Trophoblast cell (in vitro differentiated cells and primary cell): ENCODE results near the gene IFNA10.
A peak's percentile ranks its signal among the peaks of the same experiment; 100 is the strongest.
"Not testable (repeated sequence)": the region's sequence is repeated elsewhere in the genome, so short reads cannot be mapped to it uniquely, and the experiment has no call there.

Experiments used
- DNase-seq, 2 donors: peaks; one replicate each; pipeline ENCODE4 v3.0.0-alpha.2; 2016
- H2AFZ ChIP-seq: 2 replicates; pipeline ENCODE4 v1.6.1; 2013; ENCODE audit warnings: low read length, moderate library complexity, mild to moderate bottlenecking; ENCODE audit not compliant: insufficient read depth, poor library complexity
- H2AK5ac ChIP-seq: 2 replicates; pipeline ENCODE4 v1.6.1; 2013; ENCODE audit warnings: mild to moderate bottlenecking, low read length
- H2BK120ac ChIP-seq: 2 replicates; pipeline ENCODE4 v1.6.1; 2013; ENCODE audit warnings: low read length, mild to moderate bottlenecking, moderate library complexity; ENCODE audit not compliant: insufficient read depth, poor library complexity
- H2BK12ac ChIP-seq: 2 replicates; pipeline ENCODE4 v1.6.1; 2013; ENCODE audit warnings: mild to moderate bottlenecking, low read length, moderate library complexity
- H2BK5ac ChIP-seq: 2 replicates; pipeline ENCODE4 v1.6.1; 2013; ENCODE audit warnings: low read length, low read depth, moderate library complexity, mild to moderate bottlenecking; ENCODE audit not compliant: poor library complexity
- H3K14ac ChIP-seq: 2 replicates; pipeline ENCODE4 v1.6.1; 2013; ENCODE audit warnings: mild to moderate bottlenecking, low read length
- H3K18ac ChIP-seq: 2 replicates; pipeline ENCODE4 v1.6.1; 2013; ENCODE audit warnings: mild to moderate bottlenecking, low read length
- H3K23ac ChIP-seq: 2 replicates; pipeline ENCODE4 v1.6.1; 2013; ENCODE audit warnings: low read length
- H3K27ac ChIP-seq: 2 replicates; pipeline ENCODE4 v1.5.1; 2013; ENCODE audit warnings: low read depth, mild to moderate bottlenecking, inconsistent platforms, low read length, moderate library complexity
- H3K27me3 ChIP-seq: 2 replicates; pipeline ENCODE4 v1.6.1; 2013; ENCODE audit warnings: inconsistent platforms, mild to moderate bottlenecking, low read length, moderate library complexity; ENCODE audit not compliant: insufficient read depth
- H3K36me3 ChIP-seq, 2 experiments: 1 replicate in 1 of 2; 2 replicates in 1 of 2; pipeline ENCODE4 v1.6.1; 2013; ENCODE audit warnings: low read length in 2 of 2, mild to moderate bottlenecking in 2 of 2, moderate library complexity in 1 of 2; ENCODE audit not compliant: insufficient read depth in 2 of 2, control insufficient read depth in 1 of 2
- H3K4ac ChIP-seq: 2 replicates; pipeline ENCODE4 v1.6.1; 2013; ENCODE audit warnings: low read depth, mild to moderate bottlenecking, low read length, moderate library complexity
- H3K4me1 ChIP-seq, 2 experiments: 1 replicate in 1 of 2; 2 replicates in 1 of 2; pipeline ENCODE4 v1.6.1; 2013; ENCODE audit warnings: low read length in 2 of 2, mild to moderate bottlenecking in 2 of 2, moderate library complexity in 1 of 2; ENCODE audit not compliant: insufficient read depth in 2 of 2, control insufficient read depth in 1 of 2
- H3K4me2 ChIP-seq: 2 replicates; pipeline ENCODE4 v1.6.1; 2013; ENCODE audit warnings: inconsistent platforms, mild to moderate bottlenecking, low read length, moderate library complexity
- H3K4me3 ChIP-seq: 2 replicates; pipeline ENCODE4 v1.5.1; 2013; ENCODE audit warnings: mild to moderate bottlenecking, low read depth, low read length, inconsistent platforms
- H3K79me1 ChIP-seq: one replicate; pipeline ENCODE4 v1.6.1; 2013; ENCODE audit warnings: low read length
- H3K79me2 ChIP-seq: 2 replicates; pipeline ENCODE4 v1.6.1; 2013; ENCODE audit warnings: low read length, mild to moderate bottlenecking; ENCODE audit not compliant: control insufficient read depth, insufficient read depth, poor library complexity
- H3K9ac ChIP-seq: 2 replicates; pipeline ENCODE4 v1.6.1; 2013; ENCODE audit warnings: mild to moderate bottlenecking, low read length
- H3K9me3 ChIP-seq: 2 replicates; pipeline ENCODE4 v1.6.1; 2013; ENCODE audit warnings: low read depth, mild to moderate bottlenecking, control low read depth, inconsistent platforms, low read length; ENCODE audit not compliant: insufficient read depth
- H4K12ac ChIP-seq: 2 replicates; pipeline ENCODE4 v1.6.1; 2013; ENCODE audit warnings: low read depth, mild to moderate bottlenecking, low read length, moderate library complexity
- H4K8ac ChIP-seq: 2 replicates; pipeline ENCODE4 v1.6.1; 2013; ENCODE audit warnings: low read depth, mild to moderate bottlenecking, low read length, moderate library complexity
- H4K91ac ChIP-seq: one replicate; pipeline ENCODE4 v1.6.1; 2013; ENCODE audit warnings: low read depth, mild to moderate bottlenecking, low read length, moderate library complexity
- WGBS: extraction: QIAGEN DNeasy Blood & Tissue Kit; methylation state at CpG from one replicate; pipeline ENCODE4 v1.1.7; 2013; ENCODE audit warnings: missing lambda C conversion rate; ENCODE audit not compliant: insufficient read length, insufficient coverage; ENCODE audit errors: extremely low coverage; 5-methylcytosine and 5-hydroxymethylcytosine counted together

Gene IFNA10

GRCh38 chr9:21217211-21217610 lies 10.3 kb upstream of the IFNA10 start, which contains the start of gene IFNA16:
TSS of gene IFNA16 (minus strand) at chr9:21217311. CDS start at chr9:21217305, 6 bp downstream.
- H3K9me3 ChIP-seq, H3K4me1 ChIP-seq, H3K4me2 ChIP-seq, H2BK5ac ChIP-seq, H3K36me3 ChIP-seq, H3K14ac ChIP-seq, H3K79me1 ChIP-seq, H2BK12ac ChIP-seq, H3K4ac ChIP-seq, H3K27ac ChIP-seq, H4K8ac ChIP-seq, H3K27me3 ChIP-seq, H3K9ac ChIP-seq, H3K23ac ChIP-seq, H3K4me3 ChIP-seq, H4K91ac ChIP-seq, H2BK120ac ChIP-seq, H3K18ac ChIP-seq, H2AK5ac ChIP-seq, H4K12ac ChIP-seq, H3K79me2 ChIP-seq, DNase-seq, H2AFZ ChIP-seq: not testable (repeated sequence)
- WGBS = no CpG with 5 or more reads among the region's 1 CpG

- not testable (repeated sequence) for H3K79me2 ChIP-seq, H4K8ac ChIP-seq
Measured at GRCh38 chr9:21213411-21214326, 6.7 kb upstream of the IFNA10 start.

GRCh38 chr9:21212160-21212559 lies 5.2 kb upstream of the IFNA10 start:
- H4K91ac ChIP-seq, H3K36me3 ChIP-seq, H3K14ac ChIP-seq, H3K4me1 ChIP-seq, H3K4me3 ChIP-seq, H3K23ac ChIP-seq, H2AFZ ChIP-seq, H3K79me2 ChIP-seq, H2BK5ac ChIP-seq, H2AK5ac ChIP-seq, H3K18ac ChIP-seq, H3K79me1 ChIP-seq, H2BK120ac ChIP-seq, H3K9me3 ChIP-seq, H2BK12ac ChIP-seq, H4K12ac ChIP-seq, H3K4ac ChIP-seq, DNase-seq, H3K27me3 ChIP-seq, H3K9ac ChIP-seq, H3K4me2 ChIP-seq, H3K27ac ChIP-seq, H4K8ac ChIP-seq: not testable (repeated sequence)
- no CpG with 5 or more reads among the region's 2 CpGs for WGBS

More at GRCh38 chr9:21213411-21214326, 6.7 kb upstream of the IFNA10 start:
- H3K4me2 ChIP-seq, H3K27me3 ChIP-seq, H3K36me3 ChIP-seq, H2BK12ac ChIP-seq, H2BK5ac ChIP-seq, H3K4me3 ChIP-seq, H3K4me1 ChIP-seq, H3K9ac ChIP-seq, H2BK120ac ChIP-seq, H3K23ac ChIP-seq, H2AK5ac ChIP-seq, H3K4ac ChIP-seq, H3K18ac ChIP-seq, H4K91ac ChIP-seq, H4K12ac ChIP-seq, H3K79me1 ChIP-seq, H3K27ac ChIP-seq, H3K9me3 ChIP-seq, H2AFZ ChIP-seq, H3K14ac ChIP-seq: not testable (repeated sequence)
- no CpG with 5 or more reads among the region's 5 CpGs for WGBS
- peak in 1 of 2 donors; percentile 8 for DNase-seq

- H2BK5ac ChIP-seq, H4K8ac ChIP-seq, H2BK12ac ChIP-seq, H3K79me2 ChIP-seq, H3K79me1 ChIP-seq, DNase-seq, H3K9ac ChIP-seq, H2AFZ ChIP-seq, H2AK5ac ChIP-seq, H3K4ac ChIP-seq, H3K36me3 ChIP-seq, H4K91ac ChIP-seq, H3K4me2 ChIP-seq, H3K9me3 ChIP-seq, H3K14ac ChIP-seq, H3K18ac ChIP-seq, H3K4me3 ChIP-seq, H3K23ac ChIP-seq, H2BK120ac ChIP-seq, H3K27ac ChIP-seq, H3K4me1 ChIP-seq, H3K27me3 ChIP-seq, H4K12ac ChIP-seq: not testable (repeated sequence)
- no CpG with 5 or more reads among the region's 2 CpGs for WGBS
Measured at GRCh38 chr9:21210782-21211181, 3.8 kb upstream of the IFNA10 start.
